Activated CD4-positive, alpha-beta T cell treated with anti-CD3 and anti-CD28 coated beads for 4 hours (primary cell): ENCODE measurements around the gene FKRP.
"Not testable (repeated sequence)": the region's sequence is repeated elsewhere in the genome, so short reads cannot be mapped to it uniquely, and the experiment has no call there.

ENCODE experiments used
- DNase-seq, 2 donors: peaks; one replicate each; pipeline ENCODE4 v3.0.0-alpha.2; 2020

The FKRP gene

GRCh38 chr19:46786236-46787039 lies 40.6 kb downstream of the FKRP start:
- DNase-seq = peak; percentile 88 to 89

- DNase-seq = no peak
These were observed 41.1 kb downstream of the FKRP start for GRCh38 chr19:46787040-46787330.

DNA sequence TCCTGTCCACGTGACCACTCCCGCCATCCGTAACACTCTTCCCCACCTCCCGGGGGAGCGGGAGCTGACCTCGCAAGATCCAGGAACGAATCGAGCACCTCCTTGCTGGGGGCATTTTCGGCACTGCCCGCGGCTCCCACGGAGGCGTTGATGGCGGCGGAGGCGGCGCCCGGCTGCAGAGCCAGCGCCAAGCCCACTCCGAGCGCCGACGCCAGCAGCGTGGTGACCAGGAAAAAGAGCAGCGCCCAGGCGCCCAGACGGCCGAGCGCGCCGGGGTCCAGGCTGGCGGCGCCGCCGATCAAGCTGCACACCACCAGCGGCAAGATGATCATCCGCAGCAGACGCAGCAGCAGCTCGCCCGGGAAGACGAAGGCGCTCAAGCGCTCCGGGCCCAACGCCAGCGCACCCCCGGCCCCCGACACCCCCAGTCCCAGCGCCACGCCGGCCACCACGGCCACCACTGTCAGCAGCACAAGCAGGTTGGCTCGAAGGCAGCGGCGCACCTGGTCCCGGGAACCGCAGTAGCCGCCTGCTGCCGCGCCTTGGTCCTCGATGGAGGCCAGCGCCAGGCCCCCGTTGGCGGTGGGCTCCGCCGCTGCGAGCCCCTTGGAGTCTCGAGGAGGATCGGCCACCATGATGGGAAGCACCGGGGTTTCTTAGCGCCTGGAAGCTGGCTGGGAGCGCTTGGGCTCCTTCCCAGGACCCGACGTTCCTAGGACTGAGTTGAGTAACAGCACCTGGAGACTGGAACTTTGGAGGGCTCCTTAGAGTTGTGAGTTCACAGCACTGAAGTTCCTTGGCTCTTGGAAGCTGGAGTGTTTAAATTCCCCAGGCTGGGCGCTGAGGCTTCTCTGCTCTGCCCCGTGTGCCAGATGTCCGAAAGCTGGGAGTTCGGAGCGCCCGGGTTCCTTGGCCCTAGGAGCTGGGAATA lies 41.7 kb downstream of the FKRP start:
- DNase-seq = peak; percentile 43 to 45

DNA sequence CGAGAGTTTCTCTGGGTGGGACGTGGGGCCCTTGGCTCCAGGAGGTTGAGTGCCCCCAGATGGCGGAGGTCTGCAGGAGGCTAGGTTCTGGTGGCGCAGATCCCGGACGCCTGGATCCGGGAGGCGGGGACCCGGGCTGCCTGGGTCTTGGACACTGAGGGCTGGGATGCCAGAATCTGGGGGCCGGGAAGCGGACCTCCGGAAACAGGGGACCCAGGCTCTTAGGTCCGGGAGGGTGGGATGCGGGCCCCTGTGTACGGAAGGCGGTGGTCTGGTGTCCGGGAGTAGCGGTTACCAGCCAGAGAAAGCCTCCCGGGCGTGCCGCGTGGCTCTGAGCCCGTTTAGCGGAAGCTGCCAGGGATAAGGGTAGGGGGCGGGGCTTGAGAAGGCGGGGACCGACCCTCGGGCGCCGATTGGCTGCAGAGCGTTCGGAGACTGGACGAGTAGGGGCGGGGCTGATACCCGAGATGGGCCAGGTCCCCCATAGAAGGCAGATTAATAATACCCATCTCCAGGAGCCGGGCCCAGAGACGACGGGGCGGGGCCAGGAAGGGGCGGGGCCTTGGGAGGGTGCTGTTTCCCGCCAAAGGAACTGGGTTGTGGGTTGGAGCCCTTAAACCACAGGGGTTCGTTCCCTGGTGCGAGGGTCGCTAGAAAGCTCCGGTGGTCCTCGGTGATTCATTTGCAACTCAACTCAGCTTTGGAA lies 42.6 kb downstream of the FKRP start, which contains the start of gene SLC1A5:
TSS of gene SLC1A5 (minus strand) at position 333 of the 706 bp plus-strand sequence. CDS start 629 bp downstream, outside the sequence.
- DNase-seq = peak; percentile 100

DNA sequence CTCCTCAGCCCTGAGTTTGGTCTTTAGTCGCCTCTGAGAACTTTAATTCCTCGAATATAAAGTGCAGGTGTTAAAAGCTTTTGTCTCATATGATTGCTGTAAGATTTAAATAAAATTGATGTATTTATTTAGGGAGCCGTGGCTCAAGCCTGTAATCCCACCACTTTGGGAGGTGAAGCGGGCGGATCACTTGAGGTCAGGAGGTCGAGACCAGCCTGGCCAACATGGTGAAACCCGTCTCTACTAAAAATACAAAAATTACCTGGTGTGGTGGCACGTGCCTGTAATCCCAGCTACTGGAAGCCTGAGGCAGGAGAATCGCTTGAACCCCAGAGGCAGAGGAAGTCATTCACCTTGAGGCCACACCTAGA lies 43.1 kb downstream of the FKRP start:
- DNase-seq = no peak

- no peak for DNase-seq
These were observed 43.5 kb downstream of the FKRP start for GRCh38 chr19:46789371-46789770.

GRCh38 chr19:46791944-46792343 lies 46.1 kb downstream of the FKRP start:
- peak; percentile 28 to 30 for DNase-seq

DNA sequence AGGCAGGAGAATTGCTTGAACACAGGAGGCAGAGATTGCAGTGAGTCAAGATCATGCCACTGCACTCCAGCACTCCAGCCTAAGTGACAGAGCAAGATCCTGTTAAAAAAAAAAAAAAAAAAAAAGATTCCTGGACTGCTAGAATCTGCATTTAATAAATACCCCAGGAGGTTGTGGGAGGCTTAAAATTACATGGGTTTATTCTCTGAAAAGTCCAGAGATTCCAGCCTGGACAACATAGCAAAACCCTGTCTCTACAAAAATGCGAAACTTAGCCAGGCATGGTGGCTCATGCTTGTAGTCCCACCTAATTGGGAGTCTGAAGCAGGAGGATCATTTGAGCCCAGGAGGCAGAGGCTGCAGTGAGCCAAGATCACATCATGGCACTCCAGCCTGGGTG lies 52.0 kb downstream of the FKRP start:
- no peak for DNase-seq

DNA sequence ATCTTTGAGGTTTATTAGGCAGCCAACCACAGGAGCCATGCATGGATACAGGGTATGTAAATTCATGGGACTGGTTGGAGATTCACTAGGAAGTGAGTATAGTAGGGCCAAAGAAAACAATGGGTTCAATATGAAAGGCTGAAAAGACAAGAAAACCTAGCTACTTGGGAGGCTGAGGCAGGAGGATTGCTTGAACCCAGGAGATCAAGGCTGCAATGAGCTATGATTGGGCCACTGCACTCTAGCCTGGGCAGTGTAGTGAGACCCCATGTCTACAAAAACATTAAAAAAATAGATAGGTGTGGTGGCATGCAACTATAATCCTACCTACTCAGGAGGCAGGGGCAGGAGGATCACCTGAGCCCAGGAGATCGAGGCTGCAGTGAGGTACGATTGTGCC lies 52.9 kb downstream of the FKRP start:
- no peak for DNase-seq

DNA sequence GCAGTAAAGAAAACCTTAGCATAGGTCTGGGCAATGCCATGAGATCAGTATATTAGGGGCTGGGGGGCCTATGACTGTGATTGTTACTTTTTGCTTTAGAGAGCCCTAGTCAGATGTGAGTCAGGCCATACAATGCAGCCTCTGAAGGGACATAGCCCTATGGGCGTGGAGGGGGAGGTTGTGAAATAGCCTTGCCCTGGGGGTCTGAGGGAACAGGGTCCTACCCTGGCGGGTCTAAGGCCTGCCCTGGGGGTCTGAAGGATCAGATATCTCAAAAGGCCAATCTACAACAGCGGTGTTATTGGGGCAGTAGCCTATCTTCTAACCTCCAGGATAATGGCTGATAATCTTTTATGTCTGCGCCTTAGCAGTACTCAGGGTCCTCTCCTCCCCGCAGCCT lies 56.3 kb downstream of the FKRP start:
- no peak for DNase-seq

- no peak for DNase-seq
These were observed 57.7 kb downstream of the FKRP start for GRCh38 chr19:46803555-46803954.

GRCh38 chr19:46804432-46804831 lies 58.6 kb downstream of the FKRP start:
- not testable (repeated sequence) for DNase-seq

- DNase-seq = no peak
These were observed 60.8 kb downstream of the FKRP start for GRCh38 chr19:46806656-46807055.
